DND-41 (cell line): ENCODE data around the gene RPS6KA6.

ENCODE experiments used
- ATAC-seq: fragments of 200-7000 bp; cut with Tn5 transposase; 3 replicates; pipeline ENCODE4 v1.9.1; 2021; ENCODE audit warnings: low read depth; ENCODE audit not compliant: insufficient read depth
- DNase-seq: peaks from one replicate; pipeline ENCODE4 v3.0.0-alpha.2; 2020
- H2AFZ ChIP-seq: 2 replicates; pipeline ENCODE4 v1.6.0; 2012; ENCODE audit warnings: low read depth, low read length
- H3K27ac ChIP-seq: 2 replicates; pipeline ENCODE4 v1.5.1; 2012; ENCODE audit warnings: low read length, inconsistent platforms
- H3K27me3 ChIP-seq: fragments of 200-600 bp; sonication (generic); 2 replicates; pipeline ENCODE4 v1.6.0; 2012; ENCODE audit warnings: low read length, mild to moderate bottlenecking, inconsistent platforms; ENCODE audit not compliant: insufficient read depth, poor library complexity
- H3K36me3 ChIP-seq: 2 replicates; pipeline ENCODE4 v1.5.1; 2012; ENCODE audit warnings: low read length, inconsistent platforms; ENCODE audit not compliant: insufficient read depth
- H3K4me1 ChIP-seq: 2 replicates; pipeline ENCODE4 v1.5.1; 2012; ENCODE audit warnings: mild to moderate bottlenecking, low read length; ENCODE audit not compliant: insufficient read depth
- H3K4me2 ChIP-seq: 2 replicates; pipeline ENCODE4 v1.6.0; 2012; ENCODE audit warnings: mild to moderate bottlenecking, moderate library complexity, low read length, inconsistent platforms; ENCODE audit not compliant: insufficient read depth
- H3K4me3 ChIP-seq, 2 experiments: fragments of 200-600 bp in 1 of 2; shearing (Covaris generic) in 1 of 2; 2 replicates each; pipeline ENCODE4 v1.5.1; 2012 to 2016; ENCODE audit warnings: inconsistent platforms in 2 of 2, low read length in 2 of 2, mild to moderate bottlenecking in 2 of 2, low read depth in 1 of 2, moderate library complexity in 1 of 2
- H3K79me2 ChIP-seq: 2 replicates; pipeline ENCODE4 v1.6.0; 2012; ENCODE audit warnings: low read length, inconsistent platforms; ENCODE audit not compliant: insufficient read depth
- H3K9ac ChIP-seq: 2 replicates; pipeline ENCODE4 v1.6.0; 2012; ENCODE audit warnings: low read depth, mild to moderate bottlenecking, inconsistent platforms, low read length, moderate library complexity
- H3K9me3 ChIP-seq: 2 replicates; pipeline ENCODE4 v1.5.1; 2012; ENCODE audit warnings: low read length, moderate library complexity, mild to moderate bottlenecking, inconsistent platforms; ENCODE audit not compliant: insufficient read depth, severe bottlenecking
- H4K20me1 ChIP-seq: 2 replicates; pipeline ENCODE4 v1.6.0; 2012; ENCODE audit warnings: low read length; ENCODE audit not compliant: insufficient read depth
- EZH2 ChIP-seq: IDR thresholded peaks from 3 replicates; pipeline ENCODE4 v1.6.1; 2012; ENCODE audit warnings: borderline replicate concordance, low read depth, mild to moderate bottlenecking, moderate library complexity, low read length, inconsistent platforms; ENCODE audit not compliant: severe bottlenecking
- TF ChIP-seq, protein P1 (sequence below): IDR thresholded peaks from 2 replicates; pipeline ENCODE4 v1.5.1; 2012; ENCODE audit warnings: borderline replicate concordance, low read length, moderate library complexity, mild to moderate bottlenecking; ENCODE audit not compliant: poor library complexity, severe bottlenecking; ENCODE audit errors: extremely low read depth

Gene RPS6KA6

DNA sequence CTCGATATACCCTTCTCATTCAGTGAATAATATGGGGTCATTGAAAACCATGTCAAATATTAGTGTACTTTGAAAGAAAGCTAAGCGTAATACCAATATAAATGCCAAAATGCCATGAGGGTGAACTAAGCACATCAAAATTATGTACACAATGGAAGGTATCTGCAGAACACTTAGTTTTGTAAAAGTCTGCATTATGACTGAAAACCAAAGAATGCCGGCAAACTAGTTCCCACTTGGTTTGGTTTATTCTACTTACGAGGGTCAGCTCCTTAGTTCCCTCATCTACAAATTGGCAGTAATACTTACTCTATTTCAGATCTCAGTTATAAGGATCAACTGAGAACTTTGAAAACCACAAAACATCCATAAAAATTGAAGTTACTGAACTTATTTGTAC is 27.3 kb downstream of the RPS6KA6 start:
- no peaks in the 10 kb centered on the region for H3K4me1 ChIP-seq

DNA sequence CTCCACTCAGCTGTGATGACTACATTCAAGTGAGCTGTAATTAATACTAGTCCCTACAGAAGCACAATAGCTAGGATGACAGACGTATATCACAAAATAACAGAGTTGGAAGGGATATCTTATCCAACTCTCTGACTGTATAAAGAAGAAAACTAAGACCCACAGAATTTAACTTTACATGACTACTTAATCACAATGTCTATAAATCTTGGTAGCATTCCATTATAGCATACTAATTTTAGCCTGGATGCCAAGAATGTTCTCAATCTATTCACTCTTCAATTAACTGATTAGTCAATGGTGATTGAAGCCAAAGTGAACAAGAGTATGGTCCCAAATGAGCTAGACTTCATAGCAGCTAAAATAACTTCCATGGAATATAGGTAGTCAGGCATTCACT is 31.2 kb downstream of the RPS6KA6 start:
- Histone ChIP-seq H3K27ac (no peak overlapping the region), H2AFZ (no peak overlapping the region), H3K4me2 (no peak overlapping the region), H3K9me3 (no peaks in the 10 kb centered on the region), H3K4me3 (no peak overlapping the region), H4K20me1 (no peaks in the 10 kb centered on the region), H3K27me3 (no peaks in the 10 kb centered on the region), H3K9ac (no peak overlapping the region), H3K4me1 (no peaks in the 10 kb centered on the region), H3K36me3 (no peaks in the 10 kb centered on the region), H3K79me2 (no peaks in the 10 kb centered on the region)
- ATAC-seq (no peak), DNase-seq (no peak)
- TF ChIP-seq, protein P1, sequence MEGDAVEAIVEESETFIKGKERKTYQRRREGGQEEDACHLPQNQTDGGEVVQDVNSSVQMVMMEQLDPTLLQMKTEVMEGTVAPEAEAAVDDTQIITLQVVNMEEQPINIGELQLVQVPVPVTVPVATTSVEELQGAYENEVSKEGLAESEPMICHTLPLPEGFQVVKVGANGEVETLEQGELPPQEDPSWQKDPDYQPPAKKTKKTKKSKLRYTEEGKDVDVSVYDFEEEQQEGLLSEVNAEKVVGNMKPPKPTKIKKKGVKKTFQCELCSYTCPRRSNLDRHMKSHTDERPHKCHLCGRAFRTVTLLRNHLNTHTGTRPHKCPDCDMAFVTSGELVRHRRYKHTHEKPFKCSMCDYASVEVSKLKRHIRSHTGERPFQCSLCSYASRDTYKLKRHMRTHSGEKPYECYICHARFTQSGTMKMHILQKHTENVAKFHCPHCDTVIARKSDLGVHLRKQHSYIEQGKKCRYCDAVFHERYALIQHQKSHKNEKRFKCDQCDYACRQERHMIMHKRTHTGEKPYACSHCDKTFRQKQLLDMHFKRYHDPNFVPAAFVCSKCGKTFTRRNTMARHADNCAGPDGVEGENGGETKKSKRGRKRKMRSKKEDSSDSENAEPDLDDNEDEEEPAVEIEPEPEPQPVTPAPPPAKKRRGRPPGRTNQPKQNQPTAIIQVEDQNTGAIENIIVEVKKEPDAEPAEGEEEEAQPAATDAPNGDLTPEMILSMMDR, result no peak
- TF ChIP-seq EZH2, result no peak

More for the DNA sequence above, 27.3 kb downstream of the RPS6KA6 start:
- Histone ChIP-seq H3K27ac (no peak overlapping the region), H3K9ac (no peak overlapping the region), H3K79me2 (no peaks in the 10 kb centered on the region), H3K9me3 (no peaks in the 10 kb centered on the region), H4K20me1 (no peaks in the 10 kb centered on the region), H3K27me3 (no peaks in the 10 kb centered on the region), H3K36me3 (no peaks in the 10 kb centered on the region), H3K4me2 (no peak overlapping the region), H3K4me3 (no peak overlapping the region), H2AFZ (no peak overlapping the region)
- TF ChIP-seq EZH2, result no peak
- TF ChIP-seq, protein P1, result no peak
- no peak for DNase-seq
- ATAC-seq, result no peak

DNA sequence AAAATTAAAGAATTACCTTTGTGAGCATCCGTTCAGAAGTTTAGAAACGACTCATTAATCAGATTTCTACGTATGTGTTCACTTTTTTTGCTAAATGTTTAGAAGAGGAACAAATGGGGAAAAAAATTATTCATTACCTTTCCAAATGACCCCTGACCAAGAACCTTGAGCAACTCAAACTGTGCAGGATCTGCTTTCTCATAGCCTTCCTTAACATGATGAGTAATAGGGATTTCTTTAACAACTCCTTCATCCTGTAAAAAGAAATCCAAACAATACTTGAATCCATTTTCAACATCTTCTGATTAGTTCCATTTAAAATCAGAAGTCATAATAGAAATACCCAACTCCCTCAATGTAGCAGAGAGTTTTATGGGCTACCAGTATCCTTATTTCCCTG is 32.1 kb downstream of the RPS6KA6 start:
- Histone ChIP-seq H3K27ac (no peak overlapping the region), H3K27me3 (no peaks in the 10 kb centered on the region), H3K9ac (no peak overlapping the region), H3K4me1 (no peaks in the 10 kb centered on the region), H3K4me3 (no peak overlapping the region), H2AFZ (no peak overlapping the region), H3K79me2 (no peaks in the 10 kb centered on the region), H3K4me2 (no peak overlapping the region), H4K20me1 (no peaks in the 10 kb centered on the region), H3K9me3 (no peaks in the 10 kb centered on the region), H3K36me3 (no peaks in the 10 kb centered on the region)
- TF ChIP-seq, protein P1, result no peak
- TF ChIP-seq EZH2, result no peak
- no peak for ATAC-seq
- DNase-seq, result no peak

DNA sequence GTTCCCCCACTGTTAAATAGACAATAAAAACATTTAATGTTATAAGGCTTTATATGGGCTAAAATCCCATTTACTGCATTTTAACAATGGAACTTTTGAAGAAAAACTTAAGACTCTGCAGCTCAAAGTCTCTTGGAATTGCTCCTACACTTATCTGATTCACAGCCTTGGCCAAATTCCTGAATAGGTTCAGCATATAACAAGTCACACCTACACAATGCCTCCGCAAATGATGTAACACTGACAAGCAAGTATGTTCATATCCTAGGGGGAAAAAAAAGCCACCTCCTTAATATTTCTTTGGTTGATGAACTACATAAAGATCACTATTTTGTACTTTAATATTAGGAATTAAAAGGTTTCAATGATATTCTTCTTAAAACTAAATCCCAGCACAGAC is 34.5 kb downstream of the RPS6KA6 start:
- no peak for DNase-seq
- H4K20me1 ChIP-seq, result no peaks in the 10 kb centered on the region
- H3K4me2 ChIP-seq, result no peak overlapping the region
- H3K4me3 ChIP-seq, result no peak overlapping the region
- H3K4me1 ChIP-seq, result no peaks in the 10 kb centered on the region
- TF ChIP-seq, protein P1, result no peak
- no peak for TF ChIP-seq EZH2
- no peak overlapping the region for H3K27ac ChIP-seq
- no peak for ATAC-seq
- H3K9me3 ChIP-seq, result no peaks in the 10 kb centered on the region
- H3K27me3 ChIP-seq, result no peaks in the 10 kb centered on the region
- H3K79me2 ChIP-seq, result no peaks in the 10 kb centered on the region
- no peaks in the 10 kb centered on the region for H3K36me3 ChIP-seq
- H2AFZ ChIP-seq, result no peak overlapping the region
- no peak overlapping the region for H3K9ac ChIP-seq
